Activated B cell treated with CpG ODN at 0.5 μM for 24 hours (primary cell): ENCODE measurements around the gene C16orf87. TPM values are rescaled to one million over a fixed set of nuclear protein-coding genes. Genes with fewer than 3 reads are reported as not detected.

Experiments used
- ATAC-seq: fragments of 200-7000 bp; cut with Tn5 transposase; one replicate; pipeline ENCODE4 v1.10.0; 2021; ENCODE audit warnings: low read depth, mild to moderate bottlenecking, moderate library complexity
- CTCF ChIA-PET: fragments of 350-600 bp; sonication (Branson Sonifier 250); formaldehyde crosslinking; loops from one replicate; lab custom pipeline; 2021; ENCODE audit warnings: antibody characterized with exemption; lab: Charles Lee
- POLR2A ChIA-PET: fragments of 350-600 bp; sonication (Branson Sonifier 250); formaldehyde crosslinking; loops from one replicate; lab custom pipeline; 2021; ENCODE audit warnings: antibody characterized with exemption; lab: Charles Lee
- DNase-seq: peaks from one replicate; pipeline ENCODE4 v3.0.0; 2022
- H3K27ac Mint-ChIP-seq: one replicate; pipeline ENCODE4 v1.8.0; 2020; ENCODE audit warnings: mixed read lengths
- H3K27me3 Mint-ChIP-seq: one replicate; pipeline ENCODE4 v1.8.0; 2021; ENCODE audit warnings: mixed read lengths
- H3K36me3 Mint-ChIP-seq: one replicate; pipeline ENCODE4 v1.8.0; 2021; ENCODE audit warnings: low read depth, mixed read lengths
- H3K4me1 Mint-ChIP-seq: one replicate; pipeline ENCODE4 v1.8.0; 2021; ENCODE audit warnings: mixed read lengths
- H3K4me3 Mint-ChIP-seq: one replicate; pipeline ENCODE4 v1.8.0; 2020; ENCODE audit warnings: mild to moderate bottlenecking, mixed read lengths
- H3K9me3 Mint-ChIP-seq: one replicate; pipeline ENCODE4 v1.8.0; 2020; ENCODE audit warnings: mixed read lengths
- CTCF ChIP-seq: fragments of 200-600 bp; IDR thresholded peaks from one replicate; pipeline ENCODE4 v1.8.0; 2022; ENCODE audit warnings: antibody characterized with exemption, mild to moderate bottlenecking
- intact Hi-C: fragments of 100-400 bp; cut with micrococcal nuclease; formaldehyde crosslinking; loops from one replicate; pipeline ENCODE4 v1.15.1; 2024
- total RNA-seq: library from RNA; stranded (reverse); gene quantifications from 2 replicates; pipeline ENCODE4 v1.2.3, GENCODE V29; 2022

The C16orf87 gene
- total RNA-seq, 1 donor from 2014 or later = 16.6 TPM

DNA sequence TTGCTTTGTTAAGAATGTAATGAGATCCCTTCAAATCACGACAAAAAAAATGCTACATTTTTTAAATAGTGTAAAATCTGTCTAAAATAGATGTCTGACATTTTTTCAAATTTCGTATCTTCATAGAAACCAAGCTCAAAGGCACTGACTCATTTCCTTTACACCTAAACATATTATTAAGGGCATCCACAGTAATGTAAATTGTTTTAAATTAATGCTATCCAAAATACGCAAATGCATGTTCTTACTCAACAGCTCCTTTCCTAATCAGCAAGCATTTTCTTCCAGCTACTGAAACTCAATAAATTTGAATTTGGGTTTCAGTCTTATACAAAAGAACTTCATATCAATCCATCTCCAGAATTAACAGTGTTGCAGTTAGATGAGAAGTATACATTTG lies 4.3 kb downstream of the C16orf87 start:
- H3K9me3 Mint-ChIP-seq = no peaks in the 10 kb centered on the region
- ATAC-seq = no peak
- POLR2A ChIA-PET = no interaction called here
- TF ChIP-seq CTCF = no peak
- peak overlapping the region; percentile 46 for H3K27ac Mint-ChIP-seq
- H3K36me3 Mint-ChIP-seq = peaks cover 15% of the 10 kb centered on the region
- intact Hi-C loops = loop anchor here (2.0 kb wide), 1 partner anchor 18 kb away; no protein-coding TSS in a partner anchor
- H3K4me3 Mint-ChIP-seq = no peak overlapping the region
- H3K27me3 Mint-ChIP-seq = no peaks in the 10 kb centered on the region
- H3K4me1 Mint-ChIP-seq = peaks cover 43% of the 10 kb centered on the region
- CTCF ChIA-PET = interaction anchor here (0.9 kb wide), 1 partner anchor 26 kb away, joined by 4 read pairs; no protein-coding TSS in a partner anchor
- no peak for DNase-seq

DNA sequence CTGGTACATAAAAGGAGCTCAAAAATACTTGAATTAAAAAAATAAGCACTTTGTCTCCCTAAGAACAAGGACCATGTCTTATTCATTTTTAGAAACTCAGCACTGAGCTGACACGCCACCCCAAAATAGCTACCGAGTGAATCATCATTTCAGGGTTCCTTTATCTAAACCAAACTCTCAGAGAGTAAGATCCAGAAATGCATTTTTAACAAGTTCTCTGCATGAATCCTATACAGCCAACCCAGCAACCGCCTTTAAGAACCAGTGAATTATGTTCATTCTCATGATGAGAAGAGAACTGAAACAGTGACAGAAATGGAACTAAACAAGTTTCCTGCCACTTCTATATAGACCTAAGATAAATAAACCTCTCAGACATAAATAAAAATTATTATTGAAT lies 8.7 kb downstream of the C16orf87 start:
- POLR2A ChIA-PET = interaction anchor here (1.5 kb wide), 1 partner anchor 9 kb away, joined by 5 read pairs; the partner anchor contains the start of gene C16orf87

GRCh38 chr16:46817961-46818360 lies 13.0 kb downstream of the C16orf87 start:
- Mint-ChIP-seq H3K4me3 (no peak overlapping the region), H3K27me3 (no peaks in the 10 kb centered on the region), H3K4me1 (peaks cover 34% of the 10 kb centered on the region), H3K36me3 (peaks cover 25% of the 10 kb centered on the region), H3K27ac (no peak overlapping the region), H3K9me3 (peaks cover 3% of the 10 kb centered on the region)
- intact Hi-C loops = no loop called here
- DNase-seq (no peak), ATAC-seq (no peak)
- TF ChIP-seq CTCF = no peak
- ChIA-PET POLR2A (no interaction called here), CTCF (no interaction called here)

More for the DNA sequence above, 8.7 kb downstream of the C16orf87 start:
- TF ChIP-seq CTCF = no peak
- H3K9me3 Mint-ChIP-seq = no peaks in the 10 kb centered on the region
- CTCF ChIA-PET = interaction anchor here (1.0 kb wide), 2 partner anchors 9 to 149 kb away, joined by 3 read pairs; no protein-coding TSS in a partner anchor
- intact Hi-C loops = no loop called here
- DNase-seq = no peak
- no peak overlapping the region for H3K27ac Mint-ChIP-seq
- no peaks in the 10 kb centered on the region for H3K27me3 Mint-ChIP-seq
- ATAC-seq = no peak
- H3K4me3 Mint-ChIP-seq = no peak overlapping the region
- H3K36me3 Mint-ChIP-seq = peaks cover 10% of the 10 kb centered on the region
- peaks cover 17% of the 10 kb centered on the region for H3K4me1 Mint-ChIP-seq

GRCh38 chr16:46814790-46815189 lies 16.2 kb downstream of the C16orf87 start:
- peaks cover 3% of the 10 kb centered on the region for H3K9me3 Mint-ChIP-seq
- H3K27me3 Mint-ChIP-seq = no peaks in the 10 kb centered on the region
- intact Hi-C loops = no loop called here
- H3K27ac Mint-ChIP-seq = no peak overlapping the region
- no peak for TF ChIP-seq CTCF
- no peak for ATAC-seq
- CTCF ChIA-PET = no interaction called here
- H3K4me1 Mint-ChIP-seq = peaks cover 39% of the 10 kb centered on the region
- peaks cover 25% of the 10 kb centered on the region for H3K36me3 Mint-ChIP-seq
- no peak for DNase-seq
- no peak overlapping the region for H3K4me3 Mint-ChIP-seq
- POLR2A ChIA-PET = no interaction called here

- no peak for DNase-seq
- H3K9me3 Mint-ChIP-seq = peaks cover 3% of the 10 kb centered on the region
- H3K36me3 Mint-ChIP-seq = peaks cover 22% of the 10 kb centered on the region
- H3K27me3 Mint-ChIP-seq = no peaks in the 10 kb centered on the region
- no peak for ATAC-seq
- no peak overlapping the region for H3K27ac Mint-ChIP-seq
- ChIA-PET CTCF (interaction anchor here (1.1 kb wide), 1 partner anchor 8 kb away, joined by 3 read pairs; no protein-coding TSS in a partner anchor), POLR2A (interaction anchor here (0.6 to 1.2 kb wide), 3 partner anchors 16 to 62 kb away, joined by 3 to 6 read pairs (median 4); no protein-coding TSS in a partner anchor)
- TF ChIP-seq CTCF = no peak
- H3K4me1 Mint-ChIP-seq = peaks cover 39% of the 10 kb centered on the region
- H3K4me3 Mint-ChIP-seq = no peak overlapping the region
- intact Hi-C loops = no loop called here
Measured at GRCh38 chr16:46813611-46814010, 17.4 kb downstream of the C16orf87 start.
